Measurements from ENCODE around the gene LCT.

The LCT gene

GRCh38 chr2:135741043-135741394 lies 96.0 kb downstream of the LCT start:
- no peak for DNase-seq

DNA sequence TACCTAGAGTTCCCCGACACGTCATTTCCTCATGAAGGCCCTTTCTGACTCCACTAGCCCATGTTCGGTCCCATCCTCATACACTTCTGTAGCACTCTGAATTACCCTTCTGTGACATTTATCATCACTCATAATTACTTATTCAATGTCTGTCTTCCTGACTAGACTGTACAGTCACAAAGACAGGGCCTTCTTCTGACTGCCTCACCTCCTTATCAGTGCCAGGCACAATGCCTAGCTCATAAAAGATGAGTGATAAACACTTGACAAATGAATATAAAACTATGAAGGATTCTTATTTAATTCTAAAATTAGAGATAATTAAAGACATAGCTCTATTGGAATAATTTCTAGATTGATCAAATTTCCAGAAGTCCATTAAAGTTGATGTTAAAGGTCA lies 96.8 kb downstream of the LCT start:
- DNase-seq, result no peak

Data from NCI-H526 (cell line).